Left forelimb (tissue), 1 donor: ENCODE measurements around the gene CELF2.

ENCODE experiments used
- DNase-seq: peaks from one replicate; pipeline ENCODE4 v3.0.0-alpha.2; 2018; ENCODE audit warnings: low spot score

The CELF2 gene

GRCh38 chr10:11249152-11249807 is 231.6 kb downstream of the CELF2 start:
- no peak for DNase-seq

DNA sequence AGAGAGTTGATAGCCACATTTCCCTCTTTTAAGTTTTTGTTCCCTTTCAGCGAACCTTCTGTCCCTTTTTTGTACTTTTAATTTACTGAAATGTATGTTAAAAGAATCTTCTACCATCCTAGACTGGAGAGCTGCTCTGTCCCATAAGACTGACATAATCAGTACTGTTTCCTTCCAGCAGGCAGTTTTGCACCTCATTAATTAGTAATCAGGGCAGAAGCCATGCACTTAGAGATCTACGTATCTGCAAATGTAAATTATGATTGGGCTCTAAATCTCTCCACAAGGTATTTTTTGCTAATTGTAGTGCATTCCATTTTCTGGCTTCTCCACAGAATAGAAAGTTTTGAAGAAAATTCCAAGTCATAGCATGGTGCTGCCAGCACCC is 232.1 kb downstream of the CELF2 start:
- DNase-seq, result no peak

- no peak for DNase-seq
Measured at GRCh38 chr10:11250304-11250703, 232.6 kb downstream of the CELF2 start.

- DNase-seq, result no peak
Measured at GRCh38 chr10:11252887-11253286, 235.2 kb downstream of the CELF2 start.

DNA sequence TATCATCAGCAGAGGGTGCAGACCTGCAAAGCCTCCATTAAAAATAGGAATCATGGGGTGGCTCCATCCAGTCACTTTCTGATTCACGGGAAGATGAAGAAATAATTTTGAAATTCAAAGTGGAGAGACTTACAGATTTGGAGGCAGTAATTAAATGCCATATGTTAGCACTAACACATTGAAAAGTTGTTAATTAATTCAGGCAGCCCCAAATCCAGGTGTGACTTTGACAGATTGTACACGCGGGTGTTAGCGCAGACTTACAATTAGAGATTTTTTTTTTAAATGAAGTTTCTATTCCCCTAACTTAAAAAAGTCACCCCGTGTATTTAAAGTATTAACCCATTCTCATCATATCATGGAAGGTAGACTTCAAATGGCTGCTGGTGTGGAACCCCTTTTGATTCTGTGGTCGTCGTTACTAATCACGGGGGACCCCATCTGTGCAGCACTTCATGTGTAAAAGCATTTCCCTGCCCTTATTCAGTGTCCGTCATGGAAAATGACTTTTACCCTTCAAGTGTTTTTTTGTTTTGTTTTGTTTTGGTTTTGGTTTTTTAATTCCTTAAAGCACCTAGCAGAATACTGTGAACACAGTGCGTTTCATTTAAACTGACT is 235.8 kb downstream of the CELF2 start:
- DNase-seq, result no peak

DNA sequence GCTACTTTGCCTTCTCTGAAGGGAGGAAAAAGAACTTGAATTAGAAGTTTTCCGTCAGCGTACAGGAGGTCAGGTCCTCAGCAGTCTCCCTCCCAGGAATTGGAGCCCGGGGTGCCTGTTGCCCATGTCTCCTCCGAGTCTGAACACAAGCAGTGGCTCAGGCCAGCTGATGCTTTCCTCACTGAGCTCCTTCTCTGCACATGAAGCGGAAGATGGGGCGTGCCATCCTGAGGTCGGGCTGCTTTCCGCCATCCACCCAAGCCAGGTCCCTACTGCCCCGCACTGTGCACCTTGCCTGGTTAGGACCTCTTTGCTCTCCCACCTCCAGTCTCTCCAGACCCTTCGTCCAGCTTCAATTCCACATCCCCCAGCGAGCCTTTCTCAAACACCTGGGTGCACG is 237.5 kb downstream of the CELF2 start:
- no peak for DNase-seq

DNA sequence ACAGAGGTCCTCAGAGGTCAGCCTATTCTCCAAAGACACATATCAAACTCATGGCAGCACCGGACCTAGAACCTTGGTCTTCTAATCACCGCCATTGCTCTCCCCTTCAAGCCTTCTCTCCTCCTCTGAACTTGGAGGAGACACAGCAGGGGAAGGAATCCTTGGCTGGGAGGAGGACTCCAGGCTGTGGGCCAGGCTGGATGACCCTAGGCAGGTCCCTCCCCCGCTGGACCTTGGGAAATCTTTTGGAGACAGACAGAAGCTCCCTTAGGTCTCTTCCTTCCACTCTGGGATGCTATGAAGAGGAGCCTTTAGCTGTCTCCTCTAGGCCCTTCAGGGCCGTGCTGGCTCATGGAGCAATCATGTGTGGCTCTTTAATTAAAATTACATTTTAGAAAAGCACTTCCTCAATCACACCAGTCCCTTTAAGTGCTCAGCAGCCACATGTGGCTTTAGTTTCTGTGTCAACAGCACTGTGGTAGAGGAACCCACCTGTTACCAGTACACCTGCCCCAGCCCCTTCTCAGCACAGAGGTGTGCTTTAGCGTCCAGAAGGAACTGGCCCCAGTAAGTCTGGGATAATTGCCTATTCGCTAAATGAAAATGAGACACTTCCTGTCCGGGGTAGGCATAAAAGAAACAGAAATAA is 238.2 kb downstream of the CELF2 start:
- DNase-seq, result no peak

DNA sequence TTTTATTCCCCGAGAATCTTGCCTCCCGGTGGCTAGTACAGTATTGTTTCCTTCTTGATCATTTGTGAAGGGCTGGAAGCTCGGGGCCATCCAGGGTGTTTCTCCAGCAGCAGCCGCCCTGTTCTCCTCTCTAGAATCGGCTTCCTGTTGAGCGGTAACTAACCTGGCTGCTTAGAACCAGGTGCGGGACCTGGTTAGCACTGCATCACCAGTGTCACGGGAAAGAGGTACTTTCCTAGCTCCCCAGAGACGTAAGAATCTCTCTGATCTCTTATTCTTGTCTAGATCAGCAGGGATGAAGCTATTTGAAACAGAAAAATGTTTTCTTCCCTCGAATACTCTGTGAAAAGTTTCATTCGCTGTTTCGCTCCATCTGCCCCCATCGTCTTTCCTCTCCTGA is 239.2 kb downstream of the CELF2 start:
- DNase-seq, result no peak

DNA sequence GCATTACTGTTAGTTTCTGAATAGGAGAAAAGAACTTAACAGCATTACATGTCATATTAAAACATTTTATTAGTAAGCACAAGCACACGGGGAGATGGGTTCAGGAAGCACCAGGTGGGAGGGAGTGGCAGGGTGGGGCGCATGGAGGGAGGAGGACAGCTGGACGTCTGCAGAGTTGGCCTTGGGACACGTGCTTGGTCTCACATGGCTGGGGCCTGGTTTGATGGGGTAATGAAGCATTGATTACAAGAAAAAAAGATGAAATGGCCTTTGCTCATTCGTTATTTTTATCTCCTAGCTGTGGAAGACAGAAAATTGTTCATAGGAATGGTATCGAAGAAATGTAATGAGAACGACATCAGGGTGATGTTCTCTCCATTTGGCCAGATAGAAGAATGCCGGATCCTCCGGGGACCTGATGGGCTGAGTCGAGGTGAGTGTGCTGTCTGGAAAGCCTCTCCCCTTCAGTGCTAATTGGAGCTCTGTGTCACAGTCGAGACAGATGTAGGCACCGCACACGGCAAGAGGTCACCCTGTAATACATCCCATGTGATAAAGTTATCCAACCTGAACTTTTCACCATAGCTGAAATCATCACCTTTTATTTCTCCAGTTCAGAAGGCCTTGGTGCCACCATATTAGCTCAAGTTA is 239.9 kb downstream of the CELF2 start:
- DNase-seq, result no peak

DNA sequence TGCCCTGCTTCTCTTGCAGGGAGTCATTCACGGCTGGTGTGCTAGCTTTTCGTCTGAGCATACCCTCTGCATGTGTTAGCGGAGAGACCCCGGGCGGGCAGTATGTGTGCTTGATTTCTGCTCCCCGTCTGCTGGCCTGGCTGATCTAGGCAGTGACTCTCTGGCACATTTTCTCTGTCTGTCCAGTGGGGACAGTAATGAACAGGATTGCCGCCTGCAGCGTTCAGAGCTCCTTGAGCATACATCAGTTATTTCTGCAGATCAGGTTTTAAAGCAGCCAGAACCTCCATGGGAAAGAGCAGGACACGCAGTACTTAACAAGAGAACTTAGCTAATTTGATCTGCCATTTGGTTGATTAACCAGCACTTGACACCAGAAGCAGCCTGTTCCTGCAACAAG is 242.5 kb downstream of the CELF2 start:
- no peak for DNase-seq

- DNase-seq, result no peak
Measured at GRCh38 chr10:11261143-11261542, 243.5 kb downstream of the CELF2 start.

GRCh38 chr10:11261687-11262493 is 244.2 kb downstream of the CELF2 start:
- no peak for DNase-seq

GRCh38 chr10:11262494-11263345 is 245.0 kb downstream of the CELF2 start:
- DNase-seq, result no peak

- DNase-seq, result no peak
Measured at GRCh38 chr10:11263767-11264166, 246.1 kb downstream of the CELF2 start.

DNA sequence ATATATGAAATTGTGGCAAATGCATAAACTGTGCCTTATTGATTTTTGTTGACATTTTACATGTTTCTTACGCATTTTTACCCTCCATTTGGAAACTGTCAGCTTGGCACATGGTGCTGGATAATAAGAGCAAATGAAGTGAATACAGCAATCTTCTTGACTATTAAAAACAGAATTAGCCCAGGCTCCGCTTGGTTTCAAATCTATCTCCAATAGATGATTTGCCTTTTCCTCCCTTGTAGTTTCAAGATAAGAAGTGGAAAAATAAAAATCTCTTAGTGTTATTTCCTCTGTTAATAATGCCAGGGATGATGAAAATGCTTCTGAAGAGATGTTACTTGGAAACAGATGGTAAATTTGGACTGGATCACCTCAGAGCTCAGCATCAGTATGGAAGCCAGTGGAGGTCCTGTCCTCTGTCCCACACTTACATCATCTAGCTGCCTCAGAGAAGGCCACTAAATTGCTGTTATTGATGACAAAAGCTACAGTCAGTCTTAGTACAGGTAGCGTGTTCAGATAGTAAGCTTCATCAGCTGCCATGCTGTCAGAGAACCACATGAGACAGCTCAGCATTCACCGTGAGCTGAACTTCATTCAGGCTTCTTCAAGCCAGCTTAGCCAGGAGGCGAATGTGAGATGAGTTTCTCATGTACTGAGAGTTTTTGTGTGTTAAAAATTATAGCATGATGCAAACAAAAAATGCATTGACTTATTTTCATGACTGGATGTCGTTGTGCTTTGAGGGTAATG is 246.8 kb downstream of the CELF2 start:
- DNase-seq, result no peak

GRCh38 chr10:11265484-11265883 is 247.8 kb downstream of the CELF2 start:
- DNase-seq, result no peak

GRCh38 chr10:11266426-11266825 is 248.8 kb downstream of the CELF2 start:
- DNase-seq, result no peak

- DNase-seq, result peak; percentile 78
Measured at GRCh38 chr10:11270135-11270857, 252.6 kb downstream of the CELF2 start.

GRCh38 chr10:11270858-11271179 is 253.1 kb downstream of the CELF2 start:
- no peak for DNase-seq

- no peak for DNase-seq
Measured at GRCh38 chr10:11272915-11273389, 255.3 kb downstream of the CELF2 start.
